GM19467 (cell line): Measurements from ENCODE around the gene EIF5AL1.
"Not testable (repeated sequence)": the region's sequence is repeated elsewhere in the genome, so short reads cannot be mapped to it uniquely, and the experiment has no call there.

Experiments used
- ATAC-seq: cut with Tn5 transposase; IDR thresholded peaks from one replicate; pipeline ENCODE4 v1.9.1; 2021; ENCODE audit warnings: mild to moderate bottlenecking, moderate library complexity; ENCODE audit not compliant: unreplicated experiment

Gene EIF5AL1

DNA sequence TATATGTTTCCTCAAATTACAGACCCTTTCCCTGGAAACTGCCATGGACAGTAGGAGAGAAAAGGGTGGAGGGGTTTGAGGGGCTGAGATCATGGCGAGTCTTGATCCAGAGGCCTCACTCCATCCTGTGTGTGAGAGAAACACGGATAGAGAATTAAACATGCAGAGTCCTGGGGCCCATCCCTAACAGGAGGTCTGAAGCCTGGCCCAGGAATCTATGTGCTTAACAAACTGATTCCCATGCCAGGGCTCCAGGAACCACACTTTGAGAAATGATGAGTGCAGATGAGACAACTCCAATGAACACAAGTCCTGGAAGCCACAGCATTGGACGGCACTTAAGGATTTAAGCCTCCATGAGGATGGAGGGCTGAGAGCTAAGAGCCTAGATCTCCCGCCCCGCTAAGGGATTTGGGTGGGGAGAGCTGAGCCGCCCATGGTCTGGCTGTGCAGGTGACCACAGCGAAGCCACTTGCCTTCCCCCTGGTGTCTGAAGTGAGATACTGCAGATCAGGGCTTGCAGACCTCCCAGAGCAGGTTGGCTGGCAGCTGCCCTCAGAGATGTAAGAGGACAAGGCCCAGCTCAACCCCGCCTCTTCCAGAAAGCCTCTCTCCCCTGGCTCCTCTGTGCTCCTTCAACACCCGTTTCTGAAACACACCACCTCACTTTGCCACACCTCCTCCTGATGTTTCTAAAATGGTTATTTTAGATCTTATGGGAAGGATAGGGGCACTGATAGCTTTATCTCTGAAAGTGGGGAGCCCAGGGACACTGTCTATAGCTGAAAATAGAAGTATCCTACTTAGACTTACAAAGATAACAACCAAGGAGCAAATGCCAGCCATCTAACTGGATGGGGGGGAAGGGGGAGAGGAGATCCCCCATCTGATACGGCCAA, 24.8 kb upstream of the EIF5AL1 start:
- ATAC-seq: peak; percentile 61

DNA sequence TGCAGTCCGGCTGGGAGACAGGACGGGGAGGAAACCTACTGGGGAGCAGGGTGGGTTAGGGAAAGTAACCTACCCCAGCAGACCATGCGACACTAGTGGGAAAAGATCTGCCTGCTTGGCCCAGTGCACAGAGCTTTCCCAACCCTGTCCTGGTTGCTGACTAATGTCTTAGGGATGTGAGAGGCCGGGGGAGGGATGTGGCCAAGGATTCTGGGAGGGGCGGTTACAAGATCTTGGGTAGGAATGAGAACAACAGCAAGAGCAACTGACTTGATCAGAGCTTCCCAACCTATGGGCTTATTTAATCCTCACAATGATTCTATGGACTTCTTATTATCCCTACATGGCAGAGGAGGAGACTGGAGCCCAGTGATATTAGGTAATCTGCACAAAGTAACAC, 24.0 kb upstream of the EIF5AL1 start:
- no peak for ATAC-seq

DNA sequence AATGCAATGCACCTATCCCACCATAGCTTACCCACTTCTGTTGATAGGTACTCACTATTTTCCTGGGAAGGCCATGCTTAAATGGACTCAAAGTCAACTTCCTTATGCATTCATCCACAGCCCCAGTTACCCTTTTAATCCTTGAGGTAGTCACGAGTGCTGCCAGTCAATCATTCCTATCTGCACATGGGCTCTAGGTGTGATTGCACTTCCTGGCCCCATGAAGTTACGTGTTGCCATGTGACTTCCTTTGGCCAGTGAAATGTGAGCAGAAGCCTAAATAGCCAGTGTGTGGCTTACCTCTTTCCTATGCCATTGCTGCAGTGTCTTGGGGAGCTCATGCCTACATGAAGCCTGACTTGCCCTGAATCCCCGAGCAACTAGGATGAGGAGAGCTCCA, 23.5 kb upstream of the EIF5AL1 start:
- no peak for ATAC-seq

DNA sequence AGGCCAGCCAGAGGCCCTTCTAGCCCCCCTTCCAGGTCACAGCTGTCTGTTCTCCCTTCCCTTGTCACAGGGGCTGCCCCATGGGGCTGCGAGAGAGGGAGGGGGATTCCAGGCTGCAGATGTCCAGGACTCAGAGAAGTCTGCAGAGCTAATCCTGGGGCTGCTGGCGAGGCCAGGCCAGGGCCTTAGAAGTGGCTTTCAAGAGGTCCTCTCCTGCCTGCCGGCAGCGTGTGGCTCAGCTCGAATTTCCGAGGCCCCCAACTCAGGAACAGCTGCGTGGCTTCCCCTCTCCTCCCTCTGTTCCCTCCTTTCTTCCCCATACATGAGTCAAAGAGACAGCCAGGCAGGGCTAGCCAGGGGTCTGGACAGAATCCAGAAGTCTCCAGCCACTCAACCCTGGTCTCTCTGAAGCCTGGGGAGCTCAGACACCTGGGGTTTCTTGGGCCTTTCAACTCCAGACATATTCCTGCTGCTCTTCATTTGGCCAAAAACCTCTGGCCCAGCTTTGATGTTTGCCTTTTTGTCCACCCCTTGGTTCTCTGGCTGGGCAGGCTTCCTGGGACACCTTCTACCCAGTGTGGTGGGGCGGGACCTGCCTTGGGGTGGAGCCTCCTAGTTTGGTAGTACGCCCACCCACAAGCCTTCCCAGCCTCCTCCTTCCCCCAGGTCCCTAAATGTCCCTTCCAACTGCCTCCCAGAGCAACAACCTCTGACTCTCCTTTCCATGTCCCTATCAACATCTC, 21.8 kb upstream of the EIF5AL1 start:
- ATAC-seq: no peak

DNA sequence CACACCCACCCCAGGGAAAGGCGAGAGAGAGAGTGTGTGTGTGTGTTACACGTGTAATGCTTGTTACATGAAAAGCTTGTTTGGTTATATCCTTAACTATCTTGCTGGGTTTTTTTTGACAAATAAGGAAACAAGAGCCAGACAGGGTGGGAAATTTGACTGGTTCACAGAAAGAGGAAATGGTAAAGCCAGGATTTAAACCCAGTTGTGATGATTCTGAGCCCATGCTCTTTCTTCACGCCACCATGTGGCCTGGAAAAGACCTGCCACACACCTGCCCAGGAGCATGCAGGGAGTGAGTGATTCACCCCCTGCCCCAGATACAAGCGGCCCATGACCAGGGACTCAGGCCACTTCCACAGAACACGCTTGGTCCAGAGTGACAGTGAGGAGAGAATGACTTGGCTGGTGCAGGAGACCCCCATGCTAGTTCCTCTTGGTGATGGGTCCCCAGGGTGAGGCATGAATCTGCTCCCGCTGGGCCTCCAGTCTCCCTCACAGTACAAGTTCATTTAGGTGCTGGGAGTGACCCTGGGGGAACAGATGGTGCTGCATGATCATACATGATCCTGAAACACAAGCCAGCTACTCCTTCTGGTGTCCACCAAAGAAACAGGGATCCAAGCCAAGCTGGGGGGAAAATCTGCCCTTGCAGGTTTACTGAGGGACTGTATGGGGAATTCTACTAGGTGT, 21.0 kb upstream of the EIF5AL1 start:
- ATAC-seq: no peak

DNA sequence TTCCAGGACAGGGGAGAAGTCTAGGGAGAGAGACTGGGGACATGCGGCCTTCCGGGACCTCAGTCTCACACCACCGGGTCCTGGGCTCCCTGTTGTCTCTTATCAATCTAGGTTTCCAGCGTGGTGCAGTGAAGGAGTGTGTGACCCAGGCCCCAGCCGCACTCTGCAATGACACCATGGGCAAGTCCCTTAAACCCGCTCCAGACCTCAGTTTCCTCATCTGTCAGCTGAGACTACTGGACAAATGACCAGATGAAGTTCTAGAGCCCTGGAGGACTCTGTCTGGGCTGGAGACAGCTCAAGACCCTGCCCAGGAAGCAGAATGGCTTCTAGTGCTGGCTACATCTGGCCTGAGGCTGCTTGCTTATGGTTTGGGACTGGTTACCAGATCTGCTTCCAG, 20.1 kb upstream of the EIF5AL1 start:
- no peak for ATAC-seq

DNA sequence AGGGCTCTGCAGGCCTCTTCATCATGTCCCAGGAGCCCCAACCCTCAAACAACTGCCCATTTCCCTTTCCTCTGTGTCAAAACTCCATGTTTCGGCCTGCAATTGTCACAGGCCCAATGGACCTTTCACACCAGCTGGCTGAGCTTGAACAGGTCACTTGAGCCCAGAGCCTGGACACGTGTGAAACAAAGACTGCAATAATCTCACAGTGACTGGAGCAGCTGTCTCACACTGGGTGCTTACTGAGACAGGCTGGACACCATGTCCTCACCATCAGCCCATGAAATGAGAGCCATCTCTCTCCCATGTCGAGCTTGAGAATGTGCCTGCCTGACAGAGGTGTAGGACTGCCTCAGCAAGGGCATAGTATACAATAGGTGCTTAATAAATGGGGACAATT, 19.5 kb upstream of the EIF5AL1 start:
- no peak for ATAC-seq

DNA sequence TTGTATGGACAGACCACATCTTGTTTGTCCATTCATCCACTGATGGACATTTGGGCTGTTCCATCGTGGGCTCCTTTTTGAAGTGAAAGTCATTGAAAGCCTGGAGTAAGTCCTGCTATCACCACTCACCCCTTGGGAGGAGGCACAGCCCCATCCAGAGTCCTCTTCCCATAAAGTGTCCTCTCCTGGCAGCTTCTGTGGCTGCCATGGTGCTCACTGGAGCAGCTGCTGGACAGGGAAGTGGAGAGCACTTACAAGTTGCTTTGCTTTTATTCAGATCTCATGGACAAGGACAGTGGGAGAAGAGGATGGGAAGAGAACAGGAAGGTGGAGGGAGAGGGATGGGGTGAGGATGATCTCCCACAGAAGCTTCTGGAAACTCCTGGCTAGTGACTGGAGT, 18.5 kb upstream of the EIF5AL1 start:
- no peak for ATAC-seq

DNA sequence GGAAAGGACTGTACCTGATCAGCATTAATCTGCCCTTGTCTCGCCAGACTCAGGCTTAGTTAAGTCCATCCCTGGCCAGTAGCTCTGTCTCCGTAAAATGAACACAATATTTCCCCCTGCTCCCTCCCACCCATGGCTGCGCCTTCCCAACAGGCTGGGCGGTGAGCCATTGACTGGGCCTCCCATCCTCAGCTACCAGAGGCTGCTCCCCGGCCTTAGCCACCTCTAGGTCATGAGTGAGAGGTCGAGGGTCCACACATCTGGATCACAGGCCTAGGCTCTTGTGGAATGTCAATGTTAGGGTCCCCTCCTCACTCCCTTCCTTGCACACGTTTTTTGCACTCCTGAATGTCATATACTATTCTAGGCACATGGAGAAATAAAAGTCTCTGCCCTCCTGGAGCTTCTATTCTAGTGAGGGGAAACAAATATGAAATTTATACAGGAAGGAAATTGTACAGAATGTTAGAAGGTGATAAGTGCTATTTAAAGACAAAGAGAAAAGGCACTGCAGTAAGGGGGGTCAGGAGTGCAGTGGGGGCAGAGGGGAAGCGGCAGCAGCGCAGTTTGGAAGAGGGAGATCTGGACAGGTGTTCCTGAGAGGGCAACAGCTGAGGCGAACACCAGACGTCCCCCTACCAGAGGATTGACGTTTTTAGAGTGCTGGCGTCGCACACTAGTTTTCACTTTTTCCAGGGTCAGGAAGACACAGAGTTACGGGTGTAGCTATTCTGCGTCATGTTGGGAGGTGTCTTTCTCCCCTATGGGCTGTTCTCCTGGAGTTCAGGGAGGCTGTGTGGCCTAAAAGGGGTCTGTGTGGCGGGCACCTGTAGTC, 17.2 kb upstream of the EIF5AL1 start:
- ATAC-seq: no peak

DNA sequence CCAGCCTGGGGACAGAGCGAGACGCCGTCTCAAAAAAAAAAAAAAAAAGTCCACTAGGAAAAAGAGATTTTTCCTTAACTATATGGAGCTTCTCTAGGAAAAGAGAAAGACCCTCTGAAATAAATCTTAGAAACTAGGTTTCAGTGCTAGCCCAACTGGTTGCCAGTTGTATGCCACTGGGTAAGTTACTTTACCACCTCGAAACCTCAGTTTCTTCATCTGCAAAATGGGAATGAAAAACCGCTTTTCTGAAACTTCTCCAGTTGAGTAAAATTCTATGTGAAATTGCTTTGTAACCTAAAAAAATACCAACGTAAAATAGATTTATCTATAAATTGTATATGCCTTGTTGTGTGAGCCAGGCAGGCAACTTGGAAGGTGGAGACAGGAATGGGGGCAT, 16.5 kb upstream of the EIF5AL1 start:
- ATAC-seq: no peak

DNA sequence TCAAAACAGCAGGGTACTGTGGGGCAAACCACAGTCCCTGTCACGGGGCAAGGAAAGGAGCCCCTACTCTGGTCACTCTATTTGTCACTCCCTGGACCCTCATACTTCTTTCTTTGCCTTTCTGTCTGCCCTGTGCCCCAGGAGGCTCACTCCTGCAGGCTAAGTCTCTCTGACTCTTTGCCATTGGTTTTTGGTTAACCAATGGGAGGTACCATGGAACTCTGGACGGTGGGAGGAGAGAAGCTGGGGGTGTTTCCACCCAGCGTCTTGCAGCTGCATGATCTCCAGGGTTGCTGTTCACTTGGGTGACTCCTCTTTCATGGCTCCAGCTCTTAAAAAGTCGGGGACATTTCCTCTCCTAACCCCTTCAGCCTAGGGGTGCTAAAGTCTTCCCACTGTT, 15.4 kb upstream of the EIF5AL1 start:
- no peak for ATAC-seq

DNA sequence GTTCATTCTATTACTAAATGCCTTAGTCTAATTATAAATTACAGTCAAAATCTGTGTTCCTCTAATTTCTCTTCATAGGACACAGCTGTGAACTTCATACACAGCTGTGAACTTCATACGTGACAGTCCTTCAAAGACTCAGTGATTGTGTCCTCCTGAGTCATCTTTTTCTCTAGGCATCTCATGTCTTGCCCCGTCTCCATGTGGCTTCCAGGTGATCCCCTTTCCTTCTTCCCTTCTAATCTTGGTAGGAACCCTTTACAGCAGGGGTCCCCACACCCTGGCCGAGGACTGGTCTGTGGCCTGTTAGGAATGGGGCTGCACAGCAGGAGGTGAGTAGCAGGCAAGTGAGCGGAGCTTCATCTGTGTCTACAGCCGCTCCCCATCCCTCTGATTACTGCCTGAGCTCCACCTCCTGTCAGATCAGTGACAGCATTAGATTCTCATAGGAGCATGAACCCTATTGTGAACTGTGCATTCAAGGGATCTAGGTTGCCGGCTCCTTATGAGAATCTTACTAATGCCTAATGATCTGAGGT, 14.0 kb upstream of the EIF5AL1 start:
- ATAC-seq: no peak

DNA sequence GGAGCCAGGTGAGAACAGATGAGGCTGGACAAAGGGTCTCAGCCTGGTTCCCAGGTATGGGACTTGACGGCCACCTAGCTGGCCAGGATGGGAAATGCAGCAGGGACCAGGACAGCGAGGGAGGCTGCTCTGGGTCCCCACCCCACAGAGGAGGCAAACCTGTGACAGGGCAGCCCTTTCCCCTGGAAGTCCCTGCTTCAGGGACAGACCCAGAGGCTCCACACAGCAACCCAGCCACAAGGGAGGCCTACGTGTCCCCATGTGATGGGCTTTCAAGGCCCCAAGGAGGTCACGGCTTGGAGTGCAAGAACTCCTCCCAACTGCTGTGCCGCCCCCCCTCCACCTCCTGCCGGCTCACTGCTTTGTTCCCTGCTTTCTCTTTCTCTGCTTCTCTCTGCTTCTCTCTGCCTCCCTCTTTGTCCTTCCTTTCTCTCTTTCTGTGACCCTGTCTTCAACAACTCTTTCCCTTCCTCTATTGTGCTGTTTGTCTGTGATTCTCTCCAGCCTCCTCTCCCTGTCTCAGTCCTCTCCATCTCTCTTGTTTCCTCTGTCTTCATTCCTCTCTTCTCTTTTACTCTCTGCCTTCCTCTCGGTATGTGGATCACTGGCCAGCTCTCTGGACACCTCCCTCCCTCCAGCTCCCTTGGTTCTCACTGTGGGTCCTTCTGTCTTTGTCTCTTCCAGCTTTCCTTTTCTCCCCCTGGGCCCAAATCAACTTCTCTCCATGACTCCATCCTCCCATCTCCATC, 9.6 kb upstream of the EIF5AL1 start:
- ATAC-seq: no peak

DNA sequence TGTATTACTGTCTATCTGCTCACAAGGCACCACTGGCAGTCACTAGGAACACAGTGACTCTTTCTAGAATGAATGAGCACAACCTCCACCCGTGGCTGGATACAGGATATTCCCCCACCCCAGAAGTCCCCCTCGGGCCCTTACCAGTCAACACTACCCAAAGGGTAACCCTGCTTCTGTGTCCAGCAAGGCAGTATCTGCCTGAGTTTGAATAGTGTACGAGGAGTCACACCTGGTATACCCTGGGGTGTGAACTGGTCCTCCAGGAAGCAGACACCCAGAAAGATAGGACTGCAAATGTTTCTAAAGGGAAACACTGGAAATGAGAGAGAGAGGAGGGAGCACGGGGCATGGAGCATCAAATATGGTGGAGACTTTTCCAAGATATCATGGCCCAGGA, 8.5 kb upstream of the EIF5AL1 start:
- not testable (repeated sequence) for ATAC-seq

DNA sequence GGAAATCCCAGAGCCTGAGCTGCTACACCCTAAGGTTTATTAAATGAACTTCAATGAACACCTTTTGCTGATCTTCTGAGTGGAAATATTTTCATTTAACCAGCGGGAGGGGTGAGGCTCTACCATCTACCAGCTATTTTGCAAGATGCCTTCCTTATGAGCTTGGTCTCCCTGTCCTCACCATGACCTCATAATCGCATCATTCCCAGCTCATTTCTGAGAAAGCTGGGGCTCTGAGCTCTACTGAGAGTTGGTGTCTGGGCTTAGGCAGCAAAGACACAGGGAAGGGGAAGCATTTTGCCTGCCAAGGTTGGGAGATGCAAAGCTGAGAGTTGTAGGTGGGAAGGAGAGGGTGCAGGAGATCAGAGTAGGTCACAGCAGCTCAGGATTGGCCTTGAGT, 7.8 kb upstream of the EIF5AL1 start:
- not testable (repeated sequence) for ATAC-seq

DNA sequence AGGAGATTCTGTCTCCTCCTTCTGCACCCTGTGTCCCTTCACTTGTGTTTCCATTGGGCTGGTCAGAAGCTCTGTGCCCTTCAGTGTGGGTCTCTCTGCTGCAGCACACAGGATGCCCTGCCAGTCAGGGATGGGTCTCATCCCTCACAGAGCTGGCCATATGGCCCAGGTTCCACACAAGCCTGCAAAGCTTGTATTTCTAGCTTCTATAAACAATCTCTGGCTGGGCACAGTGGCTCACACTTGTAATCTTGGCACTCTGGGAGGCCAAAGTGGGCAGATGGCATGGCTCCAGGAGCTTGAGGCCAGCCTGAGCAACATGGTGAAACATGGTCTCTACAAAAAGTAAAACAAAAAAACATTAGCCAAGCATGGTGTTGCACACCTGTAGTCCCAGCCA, 7.0 kb upstream of the EIF5AL1 start:
- not testable (repeated sequence) for ATAC-seq

DNA sequence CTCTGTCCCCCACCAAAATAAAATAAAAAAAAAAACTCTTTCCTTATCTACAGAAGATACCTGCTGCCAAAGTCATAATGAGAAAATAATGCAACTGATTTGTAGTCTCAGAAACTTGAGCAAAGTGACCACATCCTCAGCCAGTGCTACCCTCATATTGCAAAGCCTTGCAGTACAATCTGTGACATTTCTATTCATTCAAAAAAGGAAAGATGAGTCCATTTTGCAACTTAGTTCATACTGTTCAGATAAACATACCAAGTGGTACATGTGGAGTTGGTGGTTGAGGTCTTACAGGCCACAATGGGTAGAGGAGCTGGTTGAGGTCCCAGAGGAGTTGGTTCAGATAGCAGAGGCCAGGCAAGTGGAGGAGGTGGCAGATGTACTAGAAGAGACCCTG, 6.5 kb upstream of the EIF5AL1 start:
- no peak for ATAC-seq

DNA sequence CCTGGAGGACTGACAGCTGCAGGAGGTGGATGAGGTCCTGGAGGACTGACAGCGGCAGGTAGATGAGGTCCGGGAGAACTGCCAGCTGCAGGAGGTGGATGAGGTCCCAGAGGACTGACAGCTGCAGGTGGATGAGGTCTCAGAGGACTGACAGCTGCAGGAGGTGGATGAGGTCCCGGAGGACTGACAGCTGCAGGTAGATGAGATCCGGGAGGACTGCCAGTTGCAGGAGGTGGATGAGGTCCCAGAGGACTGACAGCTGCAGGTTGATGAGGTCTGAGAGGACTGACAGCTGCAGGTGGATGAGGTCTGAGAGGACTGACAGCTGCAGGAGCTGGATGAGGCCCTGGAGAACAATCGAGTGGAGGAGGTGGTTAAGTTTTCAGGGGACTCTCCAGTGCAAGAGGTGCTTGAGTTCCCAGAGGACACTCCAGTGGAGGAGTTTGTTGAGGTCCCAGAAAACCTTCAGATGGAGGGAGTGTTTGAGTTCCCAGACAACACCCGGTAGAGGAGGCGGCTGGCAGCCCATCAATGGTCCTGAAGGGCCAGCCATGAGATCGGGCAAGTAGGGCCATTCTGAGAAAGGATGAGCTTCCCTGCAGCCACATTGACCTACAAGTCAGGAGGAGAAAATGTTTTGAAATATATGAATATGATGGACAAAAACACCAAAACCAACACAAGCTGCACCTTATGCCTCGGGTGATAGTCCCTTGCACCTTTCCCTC, 4.7 kb upstream of the EIF5AL1 start:
- ATAC-seq: no peak

DNA sequence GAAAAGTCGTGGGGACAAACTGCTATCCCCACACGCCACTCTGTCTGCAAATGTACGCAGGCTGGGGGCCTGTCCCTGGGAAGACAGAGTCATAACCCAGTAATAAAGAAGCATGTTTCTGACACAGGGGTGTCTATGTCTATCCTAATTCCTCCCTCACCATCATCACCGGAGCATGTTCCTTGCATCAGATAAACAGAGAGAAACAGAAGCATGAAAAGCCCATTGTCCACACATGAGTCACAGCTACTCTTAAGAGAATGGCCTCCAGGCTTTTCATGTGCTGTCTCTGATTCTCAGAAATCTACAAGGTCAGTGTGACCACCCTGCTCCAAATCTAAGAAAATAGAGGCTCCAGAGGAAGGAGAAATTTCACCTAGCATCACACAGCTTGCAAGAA, 4.1 kb upstream of the EIF5AL1 start:
- ATAC-seq: not testable (repeated sequence)
